GM18873 (cell line): ENCODE data around the gene ENPEP.
"Not testable (repeated sequence)": the region's sequence is repeated elsewhere in the genome, so short reads cannot be mapped to it uniquely, and the experiment has no call there.

Experiments used
- ATAC-seq: cut with Tn5 transposase; IDR thresholded peaks from one replicate; pipeline ENCODE4 v1.9.1; 2021; ENCODE audit warnings: mild to moderate bottlenecking, moderate library complexity, moderate number of reproducible peaks; ENCODE audit not compliant: unreplicated experiment, low FRiP score

The ENPEP gene

DNA sequence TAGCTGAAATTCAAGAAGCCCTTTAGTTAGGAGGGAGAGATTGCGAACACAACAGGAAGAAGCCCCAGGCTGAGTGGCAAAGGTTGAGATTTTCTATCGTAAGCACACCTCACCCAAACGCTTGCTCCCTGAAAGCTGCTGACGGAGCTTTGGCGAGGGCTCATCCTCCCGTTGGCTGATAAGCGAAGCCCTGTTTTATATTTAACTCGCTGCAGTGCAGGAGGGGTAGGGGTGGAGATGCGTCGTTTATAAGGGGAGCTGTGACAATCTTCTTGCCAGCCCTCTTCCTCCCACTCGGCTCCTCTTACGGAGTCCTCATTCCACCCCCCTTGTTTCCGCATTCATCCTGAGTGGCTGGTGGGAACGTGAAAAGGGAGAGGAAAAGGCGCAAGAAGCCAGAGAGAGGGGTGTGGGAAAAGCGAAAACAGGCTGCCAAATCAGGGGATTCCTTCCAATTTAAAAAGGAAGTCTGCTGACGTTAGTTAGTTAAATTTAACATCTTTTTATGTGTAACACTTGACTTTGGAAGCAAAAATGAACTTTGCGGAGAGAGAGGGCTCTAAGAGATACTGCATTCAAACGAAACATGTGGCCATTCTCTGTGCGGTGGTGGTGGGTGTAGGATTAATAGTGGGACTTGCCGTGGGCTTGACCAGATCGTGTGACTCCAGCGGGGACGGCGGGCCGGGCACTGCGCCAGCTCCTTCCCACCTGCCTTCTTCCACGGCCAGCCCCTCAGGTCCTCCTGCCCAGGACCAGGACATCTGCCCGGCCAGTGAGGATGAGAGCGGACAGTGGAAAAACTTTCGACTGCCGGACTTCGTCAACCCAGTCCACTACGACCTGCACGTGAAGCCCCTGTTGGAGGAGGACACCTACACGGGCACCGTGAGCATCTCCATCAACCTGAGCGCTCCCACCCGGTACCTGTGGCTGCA lies at the start of gene ENPEP:
Gene ENPEP (plus strand): TSS at position 275 of the 938 bp plus-strand sequence. CDS start 260 bp downstream, at position 535.
- no peak for ATAC-seq

- not testable (repeated sequence) for ATAC-seq
Measured at GRCh38 chr4:110431805-110432204, 44.1 kb upstream of the ENPEP start.

DNA sequence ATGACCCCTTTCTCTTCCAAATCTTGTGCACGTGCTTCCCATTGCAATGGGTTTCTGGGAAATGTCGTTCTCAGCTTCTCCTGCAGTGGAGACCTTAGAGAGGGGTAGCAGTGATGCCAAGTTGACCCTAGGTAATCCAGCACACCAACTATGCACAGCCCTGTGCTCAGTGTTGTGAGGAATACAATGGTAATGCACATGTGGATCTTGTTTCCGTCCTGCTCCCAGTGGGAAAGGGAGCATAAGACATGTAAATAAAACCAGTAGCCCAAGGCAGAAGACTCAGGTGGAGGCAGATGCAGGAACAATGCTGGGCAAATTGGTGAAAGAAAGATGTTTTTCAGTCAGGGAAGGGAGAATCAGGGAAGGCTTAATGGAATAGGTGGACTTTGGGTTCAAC lies 38.7 kb upstream of the ENPEP start:
- ATAC-seq = not testable (repeated sequence)

GRCh38 chr4:110439209-110439608 lies 36.7 kb upstream of the ENPEP start:
- ATAC-seq = not testable (repeated sequence)

DNA sequence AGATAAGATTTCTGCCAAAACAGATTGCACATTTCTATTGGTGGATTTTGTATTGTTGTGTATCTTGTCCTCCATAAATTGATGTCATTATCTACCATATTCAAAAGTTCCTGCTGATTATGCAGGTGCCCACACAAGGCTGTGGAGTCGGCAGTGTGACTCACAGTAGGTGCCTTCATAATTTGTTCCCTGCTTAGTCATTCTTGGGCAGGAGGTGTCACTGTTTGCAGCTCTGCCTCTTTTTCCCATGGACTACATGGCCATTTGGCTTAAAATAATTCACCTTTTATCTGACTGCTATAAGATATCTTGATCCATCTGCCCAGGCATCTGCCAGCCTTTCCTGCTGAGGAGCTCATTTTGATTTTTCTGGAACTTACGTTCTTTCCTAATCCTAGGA lies 33.6 kb upstream of the ENPEP start:
- no peak for ATAC-seq

- ATAC-seq = no peak
Measured at GRCh38 chr4:110442788-110443187, 33.2 kb upstream of the ENPEP start.

GRCh38 chr4:110449947-110450346 lies 26.0 kb upstream of the ENPEP start:
- ATAC-seq = no peak

- ATAC-seq = no peak
Measured at GRCh38 chr4:110452546-110452945, 23.4 kb upstream of the ENPEP start.

DNA sequence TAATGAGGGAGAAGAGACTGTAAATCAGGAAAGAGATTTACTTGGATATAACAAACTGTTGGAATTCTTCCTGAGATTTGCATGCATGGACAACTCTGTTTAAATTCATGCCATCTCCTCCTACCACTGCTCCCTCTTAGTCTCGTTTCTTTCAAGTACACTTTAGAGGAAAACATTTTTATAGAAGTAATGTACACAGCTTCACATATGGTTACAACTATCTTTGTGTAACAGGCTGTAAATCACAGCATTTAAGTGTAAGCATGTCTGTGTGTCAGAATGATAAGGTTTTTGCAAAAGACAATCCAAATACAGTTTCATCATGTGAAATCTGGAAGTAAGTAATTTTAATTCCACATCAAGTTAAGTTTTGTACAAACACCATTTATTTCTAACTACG lies 21.5 kb upstream of the ENPEP start:
- no peak for ATAC-seq

- no peak for ATAC-seq
Measured at GRCh38 chr4:110458494-110459266, 17.3 kb upstream of the ENPEP start.

DNA sequence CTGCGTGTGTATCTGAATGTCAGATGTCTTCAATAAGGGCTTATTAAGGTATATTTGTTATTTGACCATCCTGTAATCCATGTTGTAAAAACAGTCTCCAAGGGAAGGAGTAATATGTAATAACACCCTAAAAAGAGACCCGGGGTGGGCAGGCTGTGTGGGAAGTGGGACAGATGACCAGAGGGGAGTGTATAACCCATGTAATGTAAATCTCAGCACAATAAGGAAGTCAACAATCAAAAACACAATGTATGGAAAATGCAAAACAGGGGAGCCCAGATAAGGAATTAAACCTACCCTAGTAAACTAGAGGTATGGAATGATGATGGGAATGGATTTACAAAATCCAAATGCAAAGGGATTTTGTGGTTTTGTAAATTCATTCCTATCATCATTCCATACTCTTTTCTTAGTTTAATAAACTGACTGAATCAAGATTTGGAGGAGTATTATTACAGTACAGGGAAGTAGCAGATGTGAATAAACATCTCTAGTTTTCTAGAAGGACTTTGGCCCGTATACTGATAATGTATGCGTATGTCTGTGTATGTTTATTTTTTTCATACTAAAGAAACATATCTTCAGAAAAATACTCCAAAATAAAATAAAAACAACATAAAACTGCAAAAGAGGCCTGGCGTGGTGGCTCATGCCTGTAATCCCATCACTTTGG lies 15.7 kb upstream of the ENPEP start:
- no peak for ATAC-seq

DNA sequence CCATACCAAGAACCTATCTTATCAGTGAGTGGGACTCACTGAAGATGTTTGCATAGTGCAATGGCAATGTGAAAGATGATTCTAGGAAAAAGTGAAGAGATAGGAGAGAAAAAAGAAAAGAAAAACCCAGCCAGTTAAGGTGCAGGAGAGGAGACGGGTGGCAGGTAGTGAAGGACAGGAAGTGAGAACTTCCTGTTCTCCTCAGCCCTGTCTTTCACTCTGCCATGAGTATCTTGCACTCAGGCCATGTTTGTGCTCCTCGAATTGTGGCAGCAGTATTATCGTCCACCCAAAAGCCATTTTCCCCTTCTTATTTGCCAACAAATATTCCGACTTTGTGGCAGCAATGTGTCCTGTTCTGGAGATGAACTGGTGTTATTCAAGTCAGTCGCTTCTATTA lies 8.6 kb upstream of the ENPEP start:
- ATAC-seq = no peak

DNA sequence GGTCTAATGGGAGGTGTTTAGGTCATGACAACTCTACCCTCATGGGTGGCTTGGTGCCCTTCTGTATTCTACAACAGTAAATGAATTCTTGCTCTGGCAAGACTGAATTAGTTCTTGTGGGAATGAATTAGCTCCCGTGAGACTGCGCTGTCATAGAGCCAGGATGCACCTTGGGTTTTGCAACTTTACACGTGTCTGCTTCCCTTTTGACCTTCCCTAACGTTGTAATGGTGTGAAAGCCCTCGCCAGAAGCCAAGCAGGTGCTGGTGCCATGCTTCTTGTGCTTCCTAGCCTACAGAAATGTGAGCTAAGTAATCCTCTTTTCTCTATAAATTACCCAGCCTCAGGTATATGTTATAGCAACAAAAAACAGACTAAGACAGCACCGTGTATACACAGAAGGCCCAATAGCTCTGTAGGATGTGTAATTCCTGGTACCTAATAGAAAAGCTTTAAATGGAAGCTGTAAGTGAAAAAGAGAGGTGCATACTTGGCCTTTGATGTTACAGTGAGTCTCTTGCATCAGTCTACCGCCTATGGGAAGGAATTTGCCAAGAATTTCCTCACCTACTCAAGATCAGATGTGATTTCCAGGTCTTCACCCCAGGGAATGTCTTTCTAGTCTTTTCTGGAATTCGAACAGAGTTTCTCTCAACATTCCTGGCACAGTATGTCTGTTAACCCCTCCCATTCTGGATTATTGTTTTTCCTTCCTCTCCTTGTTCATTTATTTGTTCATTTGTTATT lies 3.2 kb upstream of the ENPEP start:
- ATAC-seq = no peak

DNA sequence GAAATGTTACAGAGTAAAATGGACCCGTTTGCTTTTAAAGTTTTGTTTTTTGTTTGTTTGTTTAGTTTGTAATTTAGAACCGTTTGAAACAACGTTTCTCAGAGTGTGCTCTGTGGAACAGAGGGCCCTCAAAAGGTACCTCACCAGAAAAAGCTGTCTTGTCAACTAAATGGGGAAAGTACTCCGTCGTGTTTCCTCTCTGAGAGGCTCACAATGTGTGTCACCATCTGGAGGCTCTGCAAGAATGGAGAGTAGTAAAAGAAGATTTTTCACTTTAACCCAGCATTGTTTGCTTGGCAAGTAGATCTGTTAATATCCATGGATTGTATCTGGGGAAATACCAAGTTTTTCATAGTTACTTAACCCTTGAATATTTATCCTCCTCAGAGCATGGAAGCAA lies 1.5 kb upstream of the ENPEP start:
- no peak for ATAC-seq

- ATAC-seq = not testable (repeated sequence)
Measured at GRCh38 chr4:110475080-110475479, 875 bp upstream of the ENPEP start.

DNA sequence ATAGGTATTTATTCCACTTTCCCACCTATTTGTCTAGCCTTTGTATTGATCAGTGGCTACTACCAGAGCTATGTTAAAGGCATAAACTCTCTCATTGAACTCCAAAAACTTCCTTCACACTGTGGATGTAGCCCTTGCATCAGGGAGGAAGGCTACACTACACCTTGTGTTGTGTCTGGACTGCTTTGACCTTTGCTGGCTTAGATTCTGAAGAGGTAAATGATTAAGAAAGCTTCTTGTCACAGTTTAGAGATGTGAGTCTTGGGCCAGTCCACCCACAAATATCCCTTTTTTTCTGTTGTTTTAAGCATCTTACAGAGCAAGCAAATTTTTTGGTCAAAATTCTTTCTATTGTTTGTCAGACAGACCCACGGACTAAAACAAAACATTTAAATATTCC lies 1.9 kb downstream of the ENPEP start:
- no peak for ATAC-seq

- no peak for ATAC-seq
Measured at GRCh38 chr4:110480031-110480549, 4.1 kb downstream of the ENPEP start.

- ATAC-seq = no peak
Measured at GRCh38 chr4:110480746-110481271, 4.9 kb downstream of the ENPEP start.

GRCh38 chr4:110483516-110483915 lies 7.6 kb downstream of the ENPEP start:
- ATAC-seq = no peak

- peak; percentile 99 for ATAC-seq
Measured at GRCh38 chr4:110484029-110484428, 8.1 kb downstream of the ENPEP start.
